GM21529 (cell line): ENCODE measurements around the gene IFT88.

Experiments used
- ATAC-seq: cut with Tn5 transposase; IDR thresholded peaks from one replicate; pipeline ENCODE4 v1.9.1; 2021; ENCODE audit not compliant: unreplicated experiment

Gene IFT88

GRCh38 chr13:20566898-20567874, at the start of gene IFT88:
Gene IFT88, plus strand, starts transcription at chr13:20567157. Its CDS starts 7,229 bp downstream, at chr13:20574386.
- peak; percentile 84 for ATAC-seq

GRCh38 chr13:20518660-20519100, 48.3 kb upstream of the IFT88 start:
- no peak for ATAC-seq

GRCh38 chr13:20519875-20520274, 47.1 kb upstream of the IFT88 start:
- ATAC-seq = no peak

GRCh38 chr13:20521364-20522115, 45.4 kb upstream of the IFT88 start:
- no peak for ATAC-seq

GRCh38 chr13:20525144-20525600, 41.8 kb upstream of the IFT88 start:
- ATAC-seq = peak; percentile 19

GRCh38 chr13:20525601-20526544, 41.1 kb upstream of the IFT88 start, which contains the start of gene CRYL1:
Gene CRYL1, minus strand, starts transcription at chr13:20525857. Its CDS starts 63 bp downstream, at chr13:20525794.
- ATAC-seq = peak; percentile 65

- ATAC-seq = no peak
Measured at GRCh38 chr13:20526664-20527063, 40.3 kb upstream of the IFT88 start.

GRCh38 chr13:20528452-20528851, 38.5 kb upstream of the IFT88 start:
- ATAC-seq = no peak

- ATAC-seq = no peak
Measured at GRCh38 chr13:20534038-20534608, 32.8 kb upstream of the IFT88 start.

GRCh38 chr13:20536992-20537391, 30.0 kb upstream of the IFT88 start:
- ATAC-seq = no peak

GRCh38 chr13:20544201-20544923, 22.6 kb upstream of the IFT88 start:
- ATAC-seq = no peak

GRCh38 chr13:20546556-20546955, 20.4 kb upstream of the IFT88 start:
- peak; percentile 69 for ATAC-seq

GRCh38 chr13:20547479-20547908, 19.5 kb upstream of the IFT88 start:
- no peak for ATAC-seq

- ATAC-seq = no peak
Measured at GRCh38 chr13:20550799-20551198, 16.2 kb upstream of the IFT88 start.

- ATAC-seq = no peak
Measured at GRCh38 chr13:20553311-20553710, 13.6 kb upstream of the IFT88 start.

- ATAC-seq = no peak
Measured at GRCh38 chr13:20558982-20559381, 8.0 kb upstream of the IFT88 start.

GRCh38 chr13:20559659-20560356, 7.1 kb upstream of the IFT88 start:
- ATAC-seq = no peak

GRCh38 chr13:20561741-20562140, 5.2 kb upstream of the IFT88 start:
- ATAC-seq = no peak
